GM19240 (cell line): ENCODE measurements around the gene GPC5.

Experiments used
- DNase-seq: peaks from one replicate; pipeline ENCODE4 v3.0.0; 2011; ENCODE audit warnings: low spot score; ENCODE audit not compliant: insufficient read length

GPC5 gene

GRCh38 chr13:91704398-91704797 is 306.0 kb downstream of the GPC5 start:
- no peak for DNase-seq

DNA sequence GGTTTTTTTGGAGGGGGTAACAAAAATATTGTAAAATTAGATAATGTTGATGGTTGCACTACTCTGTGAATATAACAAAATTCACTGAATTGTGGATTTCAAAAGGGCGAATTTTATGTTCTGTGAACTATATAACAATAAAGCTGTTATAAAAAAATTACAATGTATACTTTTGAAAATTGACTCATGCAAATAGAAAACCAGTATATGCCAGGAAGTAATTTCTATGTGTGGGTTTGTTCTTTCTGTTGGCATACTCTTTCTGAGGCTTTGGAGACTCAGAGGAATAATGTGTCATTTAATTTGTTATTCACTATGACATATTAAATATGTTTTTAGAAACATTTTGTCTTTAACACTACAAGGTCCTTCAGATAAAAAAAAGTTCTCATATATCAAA is 310.1 kb downstream of the GPC5 start:
- no peak for DNase-seq

- no peak for DNase-seq
Observed at GRCh38 chr13:91709180-91709579, 310.8 kb downstream of the GPC5 start.

- DNase-seq = no peak
Observed at GRCh38 chr13:91710733-91711132, 312.3 kb downstream of the GPC5 start.

DNA sequence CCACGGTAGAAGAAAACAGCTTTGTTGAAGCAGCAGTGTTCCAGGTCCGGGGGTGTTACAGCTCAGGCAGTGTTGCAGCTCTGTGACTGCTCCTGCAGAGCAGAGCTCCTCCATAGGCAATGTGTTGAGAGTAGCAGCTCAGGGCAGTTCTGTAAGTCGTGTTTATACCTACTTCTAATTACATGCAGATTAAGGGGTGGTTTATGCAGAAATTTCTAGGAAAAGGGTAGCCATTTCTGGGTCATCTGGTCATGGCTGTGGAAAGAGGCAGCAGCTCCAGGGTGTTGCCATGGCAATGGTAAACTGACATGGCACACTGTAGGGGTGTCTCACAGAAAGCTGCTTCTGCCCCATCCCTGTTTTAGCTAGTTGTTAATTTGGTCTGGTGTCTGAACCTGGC is 316.4 kb downstream of the GPC5 start:
- no peak for DNase-seq

GRCh38 chr13:91716436-91717065 is 318.1 kb downstream of the GPC5 start:
- DNase-seq = no peak

- no peak for DNase-seq
Observed at GRCh38 chr13:91719033-91719432, 320.6 kb downstream of the GPC5 start.

DNA sequence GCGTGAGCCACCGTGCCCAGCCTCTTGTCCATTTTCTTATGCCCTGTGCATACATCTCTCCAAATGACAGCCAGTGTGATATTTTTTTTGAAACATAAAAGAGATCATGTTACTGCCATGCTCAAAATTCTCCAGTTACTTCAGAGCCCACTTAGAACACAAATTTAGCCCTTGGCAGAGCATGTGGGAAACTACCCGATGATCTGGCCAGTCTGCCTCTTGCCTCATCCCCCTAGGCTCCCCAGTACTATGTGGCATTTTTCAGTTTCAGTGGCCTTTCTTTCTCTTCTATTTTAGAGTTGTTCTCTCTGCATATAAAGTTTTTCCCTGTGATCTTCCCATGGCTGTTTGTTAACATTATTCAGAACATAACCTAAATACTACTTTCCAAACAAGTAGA is 323.0 kb downstream of the GPC5 start:
- DNase-seq = no peak

DNA sequence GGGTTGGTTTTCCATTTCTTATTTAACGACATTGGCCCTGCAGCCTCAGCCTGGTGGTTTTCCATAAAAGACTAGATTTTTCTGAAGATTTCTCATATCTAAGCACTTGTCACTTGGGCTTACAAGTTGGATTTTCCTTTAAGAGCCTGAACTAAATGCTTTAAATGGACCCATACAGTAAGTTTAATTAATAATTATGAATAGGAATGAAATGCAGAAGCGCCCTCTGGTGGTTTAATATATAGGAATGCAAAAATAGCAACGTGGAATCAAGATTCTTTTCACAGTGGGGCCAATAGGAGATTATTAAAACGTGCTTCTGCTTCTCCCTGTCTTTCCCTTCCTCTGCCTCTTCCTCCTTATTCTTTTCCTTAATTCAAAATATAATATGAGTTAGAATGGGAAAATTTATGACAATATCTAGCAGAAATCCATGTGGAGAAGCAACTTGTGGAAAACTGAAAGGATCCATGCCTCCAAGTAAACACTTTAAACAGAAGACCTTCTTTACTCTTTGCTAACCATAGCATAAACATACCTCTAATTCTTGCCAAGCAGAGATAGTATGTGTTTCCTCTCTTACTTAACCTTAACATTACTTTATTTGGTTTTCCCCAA is 324.0 kb downstream of the GPC5 start:
- no peak for DNase-seq

DNA sequence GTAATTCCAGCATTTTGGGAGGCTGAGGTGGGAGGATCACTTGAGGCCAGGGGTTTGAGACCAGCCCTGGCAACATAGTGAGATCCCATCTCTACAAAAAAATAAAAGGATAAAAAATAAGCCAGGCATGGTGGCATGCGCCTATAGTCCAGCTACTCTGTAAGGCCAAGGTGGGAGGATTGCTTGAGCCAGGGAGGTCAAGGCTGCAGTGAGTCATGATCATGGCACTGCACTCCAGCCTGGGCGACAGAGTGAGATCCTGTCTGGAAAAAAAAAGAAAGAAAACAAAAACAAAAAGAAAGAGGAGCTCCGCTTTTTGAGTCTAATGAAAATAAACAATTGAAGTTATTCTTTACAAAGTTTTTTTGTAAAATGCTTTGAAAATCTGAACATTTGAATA is 326.2 kb downstream of the GPC5 start:
- DNase-seq = no peak

DNA sequence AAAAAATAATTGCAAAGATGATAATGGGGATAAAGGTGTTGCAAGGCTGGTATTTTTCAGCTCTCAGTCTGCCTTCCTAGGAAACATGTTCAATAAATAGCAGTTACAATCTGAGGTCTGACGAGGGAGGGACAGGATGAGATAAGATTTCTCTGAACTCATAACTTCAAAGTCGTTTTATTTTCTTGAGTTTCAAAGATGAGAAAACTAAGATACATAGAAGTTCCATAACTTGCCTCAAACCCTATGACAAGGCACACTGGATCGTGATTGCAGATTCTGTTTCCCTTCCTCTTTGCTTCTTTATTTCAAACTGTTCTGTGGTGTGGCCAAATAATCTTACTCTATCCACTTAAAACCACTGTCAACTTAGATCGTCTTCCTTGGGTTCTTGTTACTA is 327.2 kb downstream of the GPC5 start:
- no peak for DNase-seq

GRCh38 chr13:91726671-91727070 is 328.2 kb downstream of the GPC5 start:
- DNase-seq = no peak

GRCh38 chr13:91729859-91730258 is 331.4 kb downstream of the GPC5 start:
- DNase-seq = no peak

GRCh38 chr13:91739751-91740150 is 341.3 kb downstream of the GPC5 start:
- no peak for DNase-seq

GRCh38 chr13:91740756-91741155 is 342.3 kb downstream of the GPC5 start:
- no peak for DNase-seq

- DNase-seq = no peak
Observed at GRCh38 chr13:91741925-91742324, 343.5 kb downstream of the GPC5 start.

GRCh38 chr13:91744284-91744683 is 345.9 kb downstream of the GPC5 start:
- DNase-seq = no peak

DNA sequence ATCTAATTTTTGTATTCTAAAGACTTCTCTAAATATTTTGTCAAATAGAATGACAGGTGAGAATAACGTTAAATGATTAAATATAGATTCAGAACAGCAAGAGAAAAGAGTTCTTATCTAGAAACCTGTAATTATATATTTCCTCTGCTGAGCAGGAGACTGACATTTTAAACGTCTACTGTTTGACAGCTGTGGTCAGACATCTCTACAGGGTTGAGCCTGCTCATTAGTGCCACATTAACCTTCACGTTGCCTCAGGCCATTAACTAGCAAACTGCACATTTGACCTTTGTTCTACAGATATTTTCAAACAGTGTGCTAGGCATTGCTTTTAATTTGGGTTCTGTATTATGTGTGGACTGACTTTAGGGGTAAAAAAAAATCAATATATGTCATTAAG is 347.5 kb downstream of the GPC5 start:
- DNase-seq = no peak

DNA sequence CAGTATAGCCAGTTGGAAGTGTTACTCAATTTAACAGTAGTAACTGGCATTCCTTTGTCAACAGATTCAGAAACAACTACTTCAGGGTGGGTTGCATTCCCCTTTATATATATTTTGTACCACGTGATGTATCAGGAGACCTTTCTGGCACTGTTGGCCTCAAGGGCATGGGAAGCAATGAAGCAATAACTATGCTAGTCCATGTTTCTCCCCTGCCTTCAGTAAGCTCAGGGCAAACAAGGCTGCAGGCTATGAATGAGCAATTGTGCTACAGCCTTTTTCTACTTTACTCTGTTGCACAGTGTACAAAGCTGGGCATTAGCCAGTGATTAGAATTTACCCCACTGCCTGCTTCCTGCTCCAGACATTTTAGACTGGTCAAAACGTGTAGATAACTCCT is 348.8 kb downstream of the GPC5 start:
- DNase-seq = no peak

DNA sequence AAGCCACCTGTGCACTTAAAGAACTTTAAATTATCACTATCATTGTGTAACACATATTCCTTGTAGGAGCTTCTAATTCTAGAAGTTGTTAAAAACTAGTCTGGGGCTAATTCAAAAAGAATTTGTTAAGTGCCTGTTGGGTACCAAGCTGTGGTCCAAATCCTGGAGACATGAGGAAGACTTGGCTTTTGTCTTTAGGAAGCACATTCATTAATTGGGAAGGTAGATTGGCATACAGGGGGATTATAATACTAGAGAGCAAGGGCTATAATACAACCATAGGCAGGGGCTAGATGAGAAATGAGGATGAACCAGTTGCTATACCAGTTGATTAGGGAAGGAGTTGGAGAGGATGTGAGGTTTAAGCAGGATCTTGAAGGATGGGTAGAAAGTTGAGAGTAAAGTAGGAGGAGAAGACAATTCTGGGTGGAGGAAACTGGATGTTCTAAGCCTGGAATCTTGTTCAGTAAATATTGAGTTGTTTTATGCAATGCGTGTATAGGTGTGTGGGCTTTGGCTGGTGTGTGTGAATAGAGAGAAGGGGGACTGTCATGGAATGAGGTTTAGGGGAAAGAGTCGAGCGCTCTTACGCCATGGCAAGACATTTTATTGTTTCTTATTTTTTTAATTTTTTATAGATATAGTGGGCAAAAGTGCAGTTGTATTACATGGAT is 350.1 kb downstream of the GPC5 start:
- no peak for DNase-seq

DNA sequence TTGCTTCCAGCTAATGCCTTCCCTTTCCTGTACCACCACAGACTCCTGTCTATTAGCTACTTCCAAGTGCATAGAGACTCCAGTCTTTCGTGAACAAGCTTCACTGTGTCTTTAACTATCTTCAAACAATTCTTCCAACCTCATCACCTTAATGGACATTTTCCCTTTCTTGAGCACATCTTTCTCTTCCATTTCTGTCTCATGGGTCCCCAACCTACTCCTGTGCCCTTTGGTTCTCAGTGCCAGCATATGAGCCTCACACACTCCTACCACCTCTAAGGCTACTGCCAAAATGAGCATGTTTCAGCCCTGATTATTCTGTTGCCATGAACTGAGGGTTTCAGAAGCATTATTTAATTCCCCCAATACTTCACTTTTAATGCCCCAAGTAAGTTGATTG is 360.3 kb downstream of the GPC5 start:
- no peak for DNase-seq

- DNase-seq = no peak
Observed at GRCh38 chr13:91762957-91763356, 364.5 kb downstream of the GPC5 start.

GRCh38 chr13:91764527-91764926 is 366.1 kb downstream of the GPC5 start:
- no peak for DNase-seq
